Stimulated activated naive B cell treated with anti-CD40 and anti-IgM and Interleukin-4, amounts not matched to agents 10 μg/mL and 1 μg/mL and 100 μg/mL, for 72 hours (primary cell): ENCODE results near the gene EPB41L4B.
A peak's percentile ranks its signal among the peaks of the same experiment; 100 is the strongest.

Experiments
- ATAC-seq, 2 donors: fragments of 150-1000 bp; cut with Tn5 transposase; replicated peaks; 2 replicates each; pipeline ENCODE4 v1.10.0; 2021; ENCODE audit warnings: moderate library complexity in 1 of 2
- DNase-seq: peaks from one replicate; pipeline ENCODE4 v3.0.0; 2021
- H3K27ac Mint-ChIP-seq: one replicate; pipeline ENCODE4 v1.8.0; 2022; ENCODE audit warnings: mild to moderate bottlenecking, mixed read lengths
- H3K27me3 Mint-ChIP-seq, 2 donors: one replicate each; pipeline ENCODE4 v1.8.0; 2022; ENCODE audit warnings: mixed read lengths in 2 of 2
- H3K36me3 Mint-ChIP-seq, 2 donors: one replicate each; pipeline ENCODE4 v1.8.0; 2022; ENCODE audit warnings: mixed read lengths in 2 of 2, mild to moderate bottlenecking in 1 of 2
- H3K4me1 Mint-ChIP-seq, 2 donors: one replicate each; pipeline ENCODE4 v1.8.0; 2022; ENCODE audit warnings: mixed read lengths in 2 of 2, mild to moderate bottlenecking in 1 of 2
- H3K4me3 Mint-ChIP-seq, 2 donors: one replicate each; pipeline ENCODE4 v1.8.0; 2022; ENCODE audit warnings: mild to moderate bottlenecking in 2 of 2, mixed read lengths in 2 of 2, moderate library complexity in 1 of 2
- H3K9me3 Mint-ChIP-seq, 2 donors: one replicate each; pipeline ENCODE4 v1.8.0; 2022; ENCODE audit warnings: mixed read lengths in 2 of 2, mild to moderate bottlenecking in 1 of 2

The EPB41L4B gene

DNA sequence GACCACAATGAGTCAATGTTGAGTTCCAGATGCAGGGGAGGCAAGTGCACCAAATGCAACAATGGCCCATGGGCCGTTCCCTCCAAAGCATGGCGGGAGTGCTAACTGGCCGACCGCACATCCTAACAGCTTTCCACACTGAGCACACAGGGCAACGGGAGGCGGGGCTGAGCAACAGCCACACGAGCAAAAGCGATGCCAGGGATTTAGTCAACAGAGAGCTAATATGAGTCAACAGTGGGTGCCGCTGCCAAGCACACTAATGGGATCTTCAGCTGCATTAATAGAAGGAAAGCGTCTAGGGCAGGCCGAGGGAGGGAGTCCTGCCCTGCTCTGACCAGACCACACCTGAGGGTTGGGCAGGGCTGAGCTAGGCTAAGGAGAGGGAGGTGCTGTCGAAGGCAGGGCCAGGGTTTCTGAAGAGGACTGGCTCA is 4.6 kb downstream of the EPB41L4B start:
- no peak for DNase-seq
- Mint-ChIP-seq H3K27ac (no peak overlapping the region), H3K27me3 (peaks cover 62 to 68% of the 10 kb centered on the region in 2 donors), H3K9me3 (no peaks in the 10 kb centered on the region), H3K4me3 (no peak overlapping the region), H3K36me3 (peaks cover 3 to 6% of the 10 kb centered on the region in 2 donors), H3K4me1 (peaks cover 13 to 16% of the 10 kb centered on the region in 2 donors)
- ATAC-seq: no peak

DNA sequence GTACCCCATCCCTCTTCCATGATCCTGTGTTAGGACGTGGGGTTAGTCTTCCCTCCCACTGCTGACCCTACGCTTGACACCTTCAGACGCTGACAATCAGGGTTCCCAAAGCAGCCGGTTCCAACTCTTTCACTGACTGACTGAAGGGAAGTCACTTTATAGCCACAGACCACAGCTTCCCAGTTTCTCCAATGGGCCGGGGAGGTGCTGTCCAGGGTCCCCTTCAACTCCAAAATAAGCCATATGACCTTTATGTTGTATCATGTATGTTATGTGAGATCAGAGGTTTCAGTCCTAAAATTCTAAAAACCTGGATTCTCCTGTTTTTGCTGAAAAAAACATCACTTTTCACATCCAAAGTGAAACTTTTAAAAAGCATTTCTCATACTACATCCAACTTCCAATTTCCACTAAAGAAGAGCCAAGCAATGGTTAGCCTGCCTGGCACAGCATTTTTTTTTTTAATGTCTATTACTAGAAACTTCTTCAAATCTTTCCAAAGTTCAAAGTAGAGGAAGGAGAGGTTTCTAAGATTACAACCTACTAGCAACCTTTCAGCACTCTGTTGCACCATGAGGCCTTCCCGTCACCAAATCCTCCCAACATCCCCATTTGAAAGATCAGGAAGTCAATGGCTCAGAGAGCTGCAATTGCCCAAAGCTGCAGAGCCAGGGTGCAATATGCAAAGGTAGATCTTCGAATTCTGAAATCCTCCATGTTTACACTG is 5.2 kb downstream of the EPB41L4B start:
- Mint-ChIP-seq H3K27ac (no peak overlapping the region), H3K4me1 (peaks cover 10 to 12% of the 10 kb centered on the region in 2 donors), H3K27me3 (peaks cover 58 to 67% of the 10 kb centered on the region in 2 donors), H3K9me3 (no peaks in the 10 kb centered on the region), H3K4me3 (no peak overlapping the region), H3K36me3 (peaks cover 0 to 3% of the 10 kb centered on the region in 2 donors)
- DNase-seq (no peak), ATAC-seq (no peak)

DNA sequence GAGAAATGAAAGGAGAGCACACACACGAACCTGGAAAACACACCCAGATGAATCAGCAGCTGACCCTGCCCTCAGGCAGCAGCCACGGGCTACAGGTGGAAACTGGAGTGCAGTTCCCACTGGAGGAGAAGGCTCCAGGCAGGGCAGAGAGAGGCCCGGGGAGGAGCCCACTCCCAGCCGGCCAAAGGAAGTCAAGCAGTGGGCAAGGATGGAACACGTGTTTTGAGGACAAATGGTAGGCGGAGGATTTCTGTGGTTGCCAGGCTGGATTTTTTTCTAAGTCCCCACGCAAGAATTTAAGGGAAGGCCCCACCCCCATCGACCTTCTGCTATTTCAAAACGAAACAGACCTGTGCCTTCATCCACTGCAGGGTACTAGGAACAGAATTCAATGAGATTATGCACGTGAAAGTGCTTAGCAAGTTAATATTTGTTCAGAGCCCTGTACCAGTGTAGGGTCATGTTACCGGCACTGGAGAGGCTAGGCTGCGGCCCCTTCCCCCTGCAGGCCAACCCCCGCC is 6.8 kb downstream of the EPB41L4B start:
- H3K27me3 Mint-ChIP-seq: peaks cover 57 to 73% of the 10 kb centered on the region in 2 donors
- no peaks in the 10 kb centered on the region for H3K36me3 Mint-ChIP-seq
- no peaks in the 10 kb centered on the region for H3K9me3 Mint-ChIP-seq
- no peak overlapping the region for H3K4me3 Mint-ChIP-seq
- H3K27ac Mint-ChIP-seq: peak overlapping the region; percentile 37
- no peak for DNase-seq
- H3K4me1 Mint-ChIP-seq: peaks cover 5 to 6% of the 10 kb centered on the region in 2 donors
- no peak for ATAC-seq

DNA sequence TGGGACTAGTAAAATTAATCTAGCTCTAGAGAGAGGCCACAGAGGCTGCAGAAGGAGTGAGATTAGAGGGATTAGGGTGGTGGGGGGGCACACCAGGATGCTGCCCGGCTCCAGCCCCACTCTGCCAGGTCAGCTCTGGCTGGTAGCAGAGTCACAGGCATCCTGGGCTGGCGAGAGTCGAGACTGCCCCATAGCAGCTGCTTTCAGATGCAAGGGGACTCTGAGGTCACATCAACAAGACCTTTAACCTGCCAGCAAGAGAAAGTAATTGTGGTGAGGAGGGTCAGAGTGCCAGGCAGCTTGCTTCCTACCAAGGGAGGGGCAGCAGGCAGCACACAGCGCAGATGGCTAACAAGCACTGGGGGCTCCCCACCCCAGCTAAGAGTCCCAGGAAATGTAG is 7.5 kb downstream of the EPB41L4B start:
- ATAC-seq (no peak), DNase-seq (no peak)
- Mint-ChIP-seq H3K27me3 (peaks cover 51 to 67% of the 10 kb centered on the region in 2 donors), H3K27ac (no peak overlapping the region), H3K4me1 (peaks cover 5 to 6% of the 10 kb centered on the region in 2 donors), H3K4me3 (no peak overlapping the region), H3K36me3 (no peaks in the 10 kb centered on the region), H3K9me3 (no peaks in the 10 kb centered on the region)

DNA sequence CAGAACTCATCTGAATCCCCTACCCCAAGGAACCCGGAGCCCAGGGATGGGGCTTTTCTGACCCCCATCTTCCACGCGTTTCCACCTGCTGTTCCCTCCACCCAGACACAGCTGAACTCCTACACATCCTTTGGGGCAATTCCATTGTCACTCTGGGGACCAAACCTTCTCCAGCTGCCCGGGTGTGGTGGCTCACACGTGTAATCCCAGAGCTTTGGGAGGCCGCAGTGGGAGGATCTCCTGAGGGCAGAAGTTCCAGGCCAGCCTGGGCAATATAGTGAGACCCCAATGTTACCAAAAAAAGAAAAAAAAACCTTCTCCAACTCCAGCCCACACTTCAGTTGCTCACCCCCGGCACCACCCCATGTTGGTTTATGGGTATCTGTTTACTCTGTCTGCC is 8.1 kb downstream of the EPB41L4B start:
- H3K4me1 Mint-ChIP-seq: peaks cover 5 to 6% of the 10 kb centered on the region in 2 donors
- no peak overlapping the region for H3K4me3 Mint-ChIP-seq
- no peak for ATAC-seq
- H3K9me3 Mint-ChIP-seq: no peaks in the 10 kb centered on the region
- H3K27ac Mint-ChIP-seq: no peak overlapping the region
- peaks cover 51 to 65% of the 10 kb centered on the region in 2 donors for H3K27me3 Mint-ChIP-seq
- H3K36me3 Mint-ChIP-seq: no peaks in the 10 kb centered on the region
- DNase-seq: no peak

DNA sequence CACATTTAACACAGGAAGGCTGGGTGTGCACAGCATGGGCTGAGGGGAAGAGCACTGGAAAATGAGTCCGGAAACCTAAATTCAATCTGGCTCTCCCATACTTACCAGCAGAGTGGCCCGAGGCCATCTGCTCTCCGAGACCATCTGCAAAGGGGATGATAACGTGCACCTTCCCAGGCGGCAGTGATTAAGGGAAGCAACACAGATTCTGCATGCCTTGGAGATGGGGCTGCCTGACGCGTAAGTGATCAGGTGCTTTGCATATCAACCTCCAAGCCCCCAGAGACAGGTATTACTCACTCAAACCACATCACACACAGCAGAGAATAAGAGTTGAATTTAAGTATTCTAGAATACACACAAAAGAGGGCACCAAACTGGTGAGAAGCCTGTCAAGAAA is 9.1 kb downstream of the EPB41L4B start:
- H3K36me3 Mint-ChIP-seq: no peaks in the 10 kb centered on the region
- ATAC-seq: peak; percentile 45 to 79
- H3K4me3 Mint-ChIP-seq: no peak overlapping the region
- peaks cover 46 to 62% of the 10 kb centered on the region in 2 donors for H3K27me3 Mint-ChIP-seq
- no peak for DNase-seq
- H3K4me1 Mint-ChIP-seq: peaks cover 5 to 6% of the 10 kb centered on the region in 2 donors
- no peaks in the 10 kb centered on the region for H3K9me3 Mint-ChIP-seq
- no peak overlapping the region for H3K27ac Mint-ChIP-seq

DNA sequence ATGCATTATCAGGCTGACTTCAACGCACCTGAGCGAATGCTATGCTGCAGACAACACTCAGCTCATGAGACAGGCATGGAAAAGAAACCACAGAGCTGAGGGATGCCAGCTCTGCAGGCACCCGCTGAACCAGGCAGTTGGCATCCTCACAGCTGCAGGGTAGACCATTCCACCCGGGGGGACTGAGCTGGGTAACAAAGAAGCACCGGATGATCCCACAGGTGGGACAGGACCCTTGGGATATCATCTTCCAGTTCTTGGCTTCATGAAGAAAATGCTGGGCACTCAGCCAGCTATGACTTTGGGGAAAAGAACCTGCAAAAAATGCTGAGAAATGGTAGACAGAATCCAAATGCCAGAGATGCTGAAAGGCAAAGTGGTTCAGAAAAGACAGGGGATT is 9.6 kb downstream of the EPB41L4B start:
- no peak overlapping the region for H3K27ac Mint-ChIP-seq
- no peak overlapping the region for H3K4me3 Mint-ChIP-seq
- peaks cover 42 to 58% of the 10 kb centered on the region in 2 donors for H3K27me3 Mint-ChIP-seq

DNA sequence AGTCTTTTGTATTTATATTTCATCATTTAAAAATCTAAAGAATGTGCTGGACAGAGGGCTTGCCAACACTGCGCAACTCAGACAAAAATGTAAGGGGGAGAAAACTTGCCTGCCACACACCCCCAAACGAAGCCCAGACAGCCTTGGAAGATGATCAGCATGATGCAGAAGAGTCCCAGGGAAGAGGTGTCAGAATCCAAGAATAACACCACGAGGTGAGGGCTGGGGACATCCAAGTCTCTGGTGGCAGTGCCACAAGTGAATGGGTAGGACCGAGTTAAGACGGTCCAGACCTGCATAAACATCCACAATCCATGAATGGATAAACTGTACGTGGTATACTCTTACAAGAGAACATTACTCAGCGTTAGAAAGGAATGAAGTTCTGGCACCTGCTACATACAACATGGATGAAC is 10.4 kb downstream of the EPB41L4B start:
- H3K27ac Mint-ChIP-seq: no peak overlapping the region
- H3K9me3 Mint-ChIP-seq: no peaks in the 10 kb centered on the region
- H3K4me1 Mint-ChIP-seq: peaks cover 5 to 6% of the 10 kb centered on the region in 2 donors
- no peaks in the 10 kb centered on the region for H3K36me3 Mint-ChIP-seq
- DNase-seq (no peak), ATAC-seq (no peak)
- H3K27me3 Mint-ChIP-seq: peaks cover 34 to 50% of the 10 kb centered on the region in 2 donors
- H3K4me3 Mint-ChIP-seq: no peak overlapping the region

More for the DNA sequence above, 9.6 kb downstream of the EPB41L4B start:
- ATAC-seq: no peak
- Mint-ChIP-seq H3K9me3 (no peaks in the 10 kb centered on the region), H3K4me1 (peaks cover 5 to 6% of the 10 kb centered on the region in 2 donors), H3K36me3 (no peaks in the 10 kb centered on the region)
- DNase-seq: no peak

DNA sequence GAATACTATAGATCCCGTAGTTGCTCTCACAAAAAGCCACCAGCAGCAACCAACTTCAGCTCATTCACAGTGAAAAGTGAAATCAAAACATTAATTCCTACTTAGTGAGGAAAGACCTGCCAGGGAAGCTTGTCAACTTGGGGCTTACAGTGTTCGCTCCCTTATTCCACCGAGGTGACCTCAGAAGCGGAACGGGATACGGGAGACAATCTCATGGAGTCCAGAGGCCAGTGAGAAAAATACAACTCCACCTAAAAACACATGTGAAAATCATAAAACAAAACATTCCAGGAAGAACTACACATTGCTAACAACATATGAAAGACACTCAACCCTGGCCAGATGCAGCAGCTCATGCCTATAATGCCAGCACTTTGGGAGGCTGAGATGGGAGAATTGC is 11.6 kb downstream of the EPB41L4B start:
- Mint-ChIP-seq H3K27ac (no peak overlapping the region), H3K4me1 (peaks cover 5 to 6% of the 10 kb centered on the region in 2 donors), H3K4me3 (no peak overlapping the region), H3K27me3 (peaks cover 34 to 51% of the 10 kb centered on the region in 2 donors), H3K36me3 (no peaks in the 10 kb centered on the region), H3K9me3 (no peaks in the 10 kb centered on the region)
- DNase-seq (no peak), ATAC-seq (no peak)

DNA sequence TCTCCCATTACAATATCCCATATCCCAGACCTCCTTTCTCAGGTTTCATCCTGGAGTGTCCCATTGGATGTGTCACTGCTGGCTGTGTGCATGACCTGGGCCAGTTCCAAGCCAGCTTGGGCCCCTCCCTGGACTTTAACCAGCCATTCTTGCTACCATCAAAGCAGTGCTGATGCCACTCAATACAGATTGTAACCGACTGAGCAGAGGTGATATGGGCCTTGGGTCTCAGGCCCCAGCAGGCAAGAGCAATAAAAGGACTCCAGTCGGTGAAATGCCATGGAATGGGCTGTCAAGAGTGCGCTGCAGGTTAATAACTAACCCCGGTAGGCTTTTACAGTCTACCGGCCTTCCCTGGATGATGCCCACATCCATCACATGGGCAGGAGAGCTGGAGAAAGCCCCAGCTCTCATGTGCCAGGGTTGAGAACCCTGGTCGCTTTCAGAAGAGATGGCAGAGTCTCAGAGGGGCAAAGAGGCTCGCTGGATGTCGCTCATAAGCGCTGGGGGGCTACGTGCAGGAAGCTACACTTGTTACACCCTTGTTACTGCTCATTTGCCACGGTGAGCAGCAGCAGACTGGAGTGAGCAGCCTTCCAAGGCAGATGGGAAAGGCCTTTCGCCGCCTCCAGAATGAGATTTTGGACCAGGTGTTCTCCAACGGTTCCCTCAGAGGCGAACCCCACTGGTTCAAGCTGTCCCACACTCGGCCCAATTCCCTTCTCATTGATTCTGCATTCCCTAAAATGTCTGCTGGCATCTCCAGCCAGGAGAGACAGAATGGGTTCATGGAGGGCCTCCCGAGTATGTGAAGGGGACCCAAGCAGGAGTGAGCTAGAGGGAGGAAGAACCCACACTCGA is 13.2 kb downstream of the EPB41L4B start:
- Mint-ChIP-seq H3K4me3 (no peak overlapping the region), H3K27me3 (peaks cover 22 to 38% of the 10 kb centered on the region in 2 donors), H3K9me3 (no peaks in the 10 kb centered on the region)

DNA sequence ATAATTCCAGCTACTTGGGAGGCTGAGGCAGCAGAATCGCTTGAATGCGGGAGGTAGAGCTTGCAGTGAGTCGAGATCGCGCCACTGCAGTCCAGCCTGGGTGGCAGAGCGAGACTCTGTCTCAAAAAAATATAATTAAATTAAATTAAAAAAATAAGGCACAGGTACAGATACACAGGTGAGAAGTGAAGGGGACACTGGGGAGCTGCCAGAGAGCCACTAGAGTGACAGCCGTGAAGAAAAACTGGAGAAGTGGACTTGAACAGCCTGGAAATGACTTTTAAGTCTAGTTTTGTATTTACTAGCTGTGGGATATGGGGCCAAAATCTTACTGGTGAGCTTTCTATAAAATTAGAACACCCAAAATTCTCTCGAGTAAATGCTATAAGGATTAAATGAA is 15.1 kb downstream of the EPB41L4B start:
- no peaks in the 10 kb centered on the region for H3K4me1 Mint-ChIP-seq
- DNase-seq: no peak
- H3K4me3 Mint-ChIP-seq: no peak overlapping the region
- H3K27me3 Mint-ChIP-seq: peaks cover 32 to 43% of the 10 kb centered on the region in 2 donors
- no peaks in the 10 kb centered on the region for H3K36me3 Mint-ChIP-seq
- H3K27ac Mint-ChIP-seq: no peak overlapping the region
- no peak for ATAC-seq
- H3K9me3 Mint-ChIP-seq: no peaks in the 10 kb centered on the region

More for the DNA sequence above, 13.2 kb downstream of the EPB41L4B start:
- ATAC-seq (no peak), DNase-seq (no peak)
- H3K36me3 Mint-ChIP-seq: no peaks in the 10 kb centered on the region
- peaks cover 5 to 6% of the 10 kb centered on the region in 2 donors for H3K4me1 Mint-ChIP-seq
- no peak overlapping the region for H3K27ac Mint-ChIP-seq

DNA sequence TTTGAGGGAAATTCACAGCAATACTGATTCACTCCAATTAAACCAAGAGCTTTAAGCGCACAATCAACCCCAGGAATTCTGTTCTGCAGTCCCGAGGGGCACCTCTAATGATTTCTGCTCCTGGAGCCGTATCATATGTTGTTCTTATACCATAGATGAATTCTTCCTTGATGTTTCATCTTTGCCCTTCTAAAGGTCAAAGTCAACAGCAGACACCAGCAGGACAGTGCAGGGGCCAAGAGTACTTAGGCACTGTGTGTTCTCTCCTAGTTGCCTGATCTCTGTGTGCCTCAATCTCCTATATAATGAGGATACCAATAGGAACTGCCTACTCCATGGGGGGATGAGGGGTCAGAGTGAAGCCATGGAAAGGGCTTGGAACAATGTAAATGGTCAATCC is 16.5 kb downstream of the EPB41L4B start:
- Mint-ChIP-seq H3K9me3 (no peaks in the 10 kb centered on the region), H3K27me3 (peaks cover 36 to 39% of the 10 kb centered on the region in 2 donors), H3K36me3 (no peaks in the 10 kb centered on the region), H3K4me3 (no peak overlapping the region), H3K27ac (no peak overlapping the region), H3K4me1 (no peaks in the 10 kb centered on the region)
- ATAC-seq: no peak
- no peak for DNase-seq

DNA sequence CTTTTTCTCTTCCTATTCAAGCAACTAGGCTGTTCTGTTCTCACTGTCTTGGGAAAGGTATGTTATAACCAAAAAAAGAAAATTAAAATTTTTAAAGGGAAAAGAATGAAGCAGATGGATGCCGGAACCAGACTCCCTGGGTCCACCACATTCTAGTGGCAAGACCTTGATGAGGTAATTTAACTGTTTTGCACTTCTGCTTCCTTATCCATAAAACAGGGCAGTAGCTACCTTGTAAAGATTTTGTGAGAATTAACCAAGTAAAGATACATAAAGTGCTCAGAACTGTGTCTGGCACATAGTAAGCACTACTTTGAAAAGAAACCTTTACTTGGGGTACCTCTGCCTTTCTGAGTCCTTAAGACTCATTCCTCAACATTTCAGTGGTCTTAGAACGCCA is 17.0 kb downstream of the EPB41L4B start:
- ATAC-seq (no peak), DNase-seq (no peak)
- peaks cover 35 to 36% of the 10 kb centered on the region in 2 donors for H3K27me3 Mint-ChIP-seq
- H3K9me3 Mint-ChIP-seq: no peaks in the 10 kb centered on the region
- H3K4me1 Mint-ChIP-seq: no peaks in the 10 kb centered on the region
- no peaks in the 10 kb centered on the region for H3K36me3 Mint-ChIP-seq
- no peak overlapping the region for H3K4me3 Mint-ChIP-seq
- H3K27ac Mint-ChIP-seq: no peak overlapping the region

DNA sequence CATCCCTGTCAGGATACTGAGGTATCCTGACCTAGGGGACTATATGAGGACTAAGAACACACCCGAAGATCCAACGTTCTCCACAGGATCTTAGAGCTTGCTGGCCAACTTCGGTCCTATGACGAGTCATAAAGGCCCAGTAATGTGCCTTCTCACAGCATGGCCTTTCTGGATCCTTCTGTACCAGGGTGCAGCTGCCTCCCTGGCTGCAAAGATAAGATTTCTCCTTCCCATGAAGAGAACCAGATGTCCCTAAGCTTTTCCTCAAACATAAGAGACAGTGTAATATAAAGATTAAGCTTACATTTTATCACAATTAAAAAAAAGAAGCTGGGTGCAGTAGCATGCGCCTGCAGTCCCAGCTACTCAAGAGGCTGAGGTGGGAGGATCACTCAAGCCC is 18.3 kb downstream of the EPB41L4B start:
- H3K4me3 Mint-ChIP-seq: no peak overlapping the region
- H3K4me1 Mint-ChIP-seq: no peaks in the 10 kb centered on the region
- peaks cover 31 to 36% of the 10 kb centered on the region in 2 donors for H3K27me3 Mint-ChIP-seq
- no peak for DNase-seq
- H3K36me3 Mint-ChIP-seq: no peaks in the 10 kb centered on the region
- no peak overlapping the region for H3K27ac Mint-ChIP-seq
- H3K9me3 Mint-ChIP-seq: no peaks in the 10 kb centered on the region
- no peak for ATAC-seq
